ENCODE data around the gene WLS. TPM values are rescaled to one million over a fixed set of nuclear protein-coding genes. Genes with fewer than 3 reads are reported as not detected.

WLS gene
- total and polyA plus RNA-seq, 4 donors, result 27.3 to 128 (median 71.7) TPM

- TF ChIP-seq CTCF (IDR thresholded peaks at IDR 0.05; ENCODE audit: control extremely low read depth, extremely low read depth), result no peak
- Histone ChIP-seq H3K36me3 (ENCODE audit: control insufficient read depth in 4 of 4, insufficient read depth in 4 of 4, low read length in 4 of 4) (no peaks in the 10 kb centered on the region), H3K27ac (ENCODE audit: low read depth in 1 of 2, low read length in 1 of 2) (no peak overlapping the region), H3K4me1 (ENCODE audit: control insufficient read depth in 5 of 5, insufficient read depth in 5 of 5, low read length in 5 of 5) (no peaks in the 10 kb centered on the region), H3K27me3 (ENCODE audit: control insufficient read depth in 3 of 3, insufficient read depth in 3 of 3, low read length in 2 of 3) (no peaks in the 10 kb centered on the region), H3K9me3 (ENCODE audit: control insufficient read depth in 4 of 4, insufficient read depth in 3 of 4, low read length in 3 of 4) (no peaks in the 10 kb centered on the region), H3K4me3 (no peak overlapping the region), H3K9ac (ENCODE audit: insufficient read depth in 1 of 2, low read length in 2 of 2) (no peak overlapping the region)
- 86% methylated on average over 2 of the region's 2 CpGs for WGBS, 2 donors
- ATAC-seq (ENCODE audit: insufficient read depth, low FRiP score), result no peak
- DNase-seq, result no peak
Measured at GRCh38 chr1:68100571-68100970, 131.8 kb downstream of the WLS start.

GRCh38 chr1:68093737-68094136 lies 138.6 kb downstream of the WLS start:
- Histone ChIP-seq H3K4me3 (no peak overlapping the region), H3K36me3 (ENCODE audit: control insufficient read depth in 4 of 4, insufficient read depth in 4 of 4, low read length in 4 of 4) (no peaks in the 10 kb centered on the region), H3K27me3 (ENCODE audit: control insufficient read depth in 3 of 3, insufficient read depth in 3 of 3, low read length in 2 of 3) (no peaks in the 10 kb centered on the region), H3K9ac (ENCODE audit: insufficient read depth in 1 of 2, low read length in 2 of 2) (no peak overlapping the region), H3K27ac (ENCODE audit: low read depth in 1 of 2, low read length in 1 of 2) (no peak overlapping the region), H3K9me3 (ENCODE audit: control insufficient read depth in 4 of 4, insufficient read depth in 3 of 4, low read length in 3 of 4) (no peaks in the 10 kb centered on the region), H3K4me1 (ENCODE audit: control insufficient read depth in 5 of 5, insufficient read depth in 5 of 5, low read length in 5 of 5) (no peaks in the 10 kb centered on the region)
- DNase-seq (no peak), ATAC-seq (ENCODE audit: insufficient read depth, low FRiP score) (no peak)
- TF ChIP-seq CTCF (IDR thresholded peaks at IDR 0.05; ENCODE audit: control extremely low read depth, extremely low read depth), result no peak

- 81 to 83% methylated on average over 4 of the region's 4 CpGs for WGBS, 2 donors
- Histone ChIP-seq H3K4me3 (no peak overlapping the region), H3K27me3 (ENCODE audit: control insufficient read depth in 3 of 3, insufficient read depth in 3 of 3, low read length in 2 of 3) (peaks cover 0 to 3% (median 0%) of the 10 kb centered on the region in 3 donors), H3K27ac (ENCODE audit: low read depth in 1 of 2, low read length in 1 of 2) (no peak overlapping the region), H3K36me3 (ENCODE audit: control insufficient read depth in 4 of 4, insufficient read depth in 4 of 4, low read length in 4 of 4) (no peaks in the 10 kb centered on the region), H3K9ac (ENCODE audit: insufficient read depth in 1 of 2, low read length in 2 of 2) (no peak overlapping the region), H3K4me1 (ENCODE audit: control insufficient read depth in 5 of 5, insufficient read depth in 5 of 5, low read length in 5 of 5) (peaks cover 0 to 6% (median 0%) of the 10 kb centered on the region in 5 donors), H3K9me3 (ENCODE audit: control insufficient read depth in 4 of 4, insufficient read depth in 3 of 4, low read length in 3 of 4) (no peaks in the 10 kb centered on the region)
- no peak for ATAC-seq (ENCODE audit: insufficient read depth, low FRiP score)
- no peak for TF ChIP-seq CTCF (IDR thresholded peaks at IDR 0.05; ENCODE audit: control extremely low read depth, extremely low read depth)
- no peak for DNase-seq
Measured at GRCh38 chr1:68087184-68087583, 145.1 kb downstream of the WLS start.

GRCh38 chr1:68085752-68086151 lies 146.6 kb downstream of the WLS start:
- Histone ChIP-seq H3K36me3 (ENCODE audit: control insufficient read depth in 4 of 4, insufficient read depth in 4 of 4, low read length in 4 of 4) (no peaks in the 10 kb centered on the region), H3K9me3 (ENCODE audit: control insufficient read depth in 4 of 4, insufficient read depth in 3 of 4, low read length in 3 of 4) (no peaks in the 10 kb centered on the region), H3K27ac (ENCODE audit: low read depth in 1 of 2, low read length in 1 of 2) (no peak overlapping the region), H3K4me3 (no peak overlapping the region), H3K9ac (ENCODE audit: insufficient read depth in 1 of 2, low read length in 2 of 2) (no peak overlapping the region), H3K27me3 (ENCODE audit: control insufficient read depth in 3 of 3, insufficient read depth in 3 of 3, low read length in 2 of 3) (peaks cover 0 to 8% (median 0%) of the 10 kb centered on the region in 3 donors), H3K4me1 (ENCODE audit: control insufficient read depth in 5 of 5, insufficient read depth in 5 of 5, low read length in 5 of 5) (peaks cover 0 to 6% (median 0%) of the 10 kb centered on the region in 5 donors)
- WGBS, 2 donors, result 90 to 93% methylated on average over 1 of the region's 1 CpG
- ATAC-seq (ENCODE audit: insufficient read depth, low FRiP score) (no peak), DNase-seq (no peak)
- no peak for TF ChIP-seq CTCF (IDR thresholded peaks at IDR 0.05; ENCODE audit: control extremely low read depth, extremely low read depth)

Data from lung (tissue), 12 donors.